HG03064 (cell line): ENCODE results near the gene GRK3.
"Not testable (repeated sequence)": the region's sequence is repeated elsewhere in the genome, so short reads cannot be mapped to it uniquely, and the experiment has no call there.

Source experiments
- ATAC-seq: cut with Tn5 transposase; IDR thresholded peaks from one replicate; pipeline ENCODE4 v1.9.1; 2021; ENCODE audit warnings: low read depth; ENCODE audit not compliant: unreplicated experiment

Gene GRK3

GRCh38 chr22:25564320-25564978, at the start of gene GRK3:
Gene GRK3 (plus strand): TSS chr22:25564675. CDS start chr22:25565041, 366 bp downstream.
- no peak for ATAC-seq

GRCh38 chr22:25518000-25518663, 46.3 kb upstream of the GRK3 start:
- ATAC-seq = no peak

GRCh38 chr22:25525376-25525775, 39.1 kb upstream of the GRK3 start:
- ATAC-seq = no peak

GRCh38 chr22:25525804-25526584, 38.5 kb upstream of the GRK3 start:
- ATAC-seq = not testable (repeated sequence)

GRCh38 chr22:25527016-25527415, 37.5 kb upstream of the GRK3 start:
- ATAC-seq = not testable (repeated sequence)

- not testable (repeated sequence) for ATAC-seq
These were observed 36.4 kb upstream of the GRK3 start for GRCh38 chr22:25528068-25528467.

GRCh38 chr22:25529059-25529458, 35.4 kb upstream of the GRK3 start:
- ATAC-seq = not testable (repeated sequence)

- ATAC-seq = not testable (repeated sequence)
These were observed 34.8 kb upstream of the GRK3 start for GRCh38 chr22:25529541-25530137.

GRCh38 chr22:25531677-25532076, 32.8 kb upstream of the GRK3 start:
- not testable (repeated sequence) for ATAC-seq

GRCh38 chr22:25534724-25535123, 29.8 kb upstream of the GRK3 start:
- ATAC-seq = no peak

- no peak for ATAC-seq
These were observed 27.9 kb upstream of the GRK3 start for GRCh38 chr22:25536589-25536988.

GRCh38 chr22:25540166-25540907, 24.1 kb upstream of the GRK3 start:
- no peak for ATAC-seq

GRCh38 chr22:25540908-25541660, 23.4 kb upstream of the GRK3 start:
- ATAC-seq = no peak

GRCh38 chr22:25542191-25542590, 22.3 kb upstream of the GRK3 start:
- no peak for ATAC-seq

- no peak for ATAC-seq
These were observed 21.6 kb upstream of the GRK3 start for GRCh38 chr22:25542720-25543402.

GRCh38 chr22:25545146-25545545, 19.3 kb upstream of the GRK3 start:
- ATAC-seq = no peak

- ATAC-seq = no peak
These were observed 18.8 kb upstream of the GRK3 start for GRCh38 chr22:25545672-25546071.

GRCh38 chr22:25546242-25546641, 18.2 kb upstream of the GRK3 start:
- ATAC-seq = no peak

GRCh38 chr22:25546751-25547150, 17.7 kb upstream of the GRK3 start:
- ATAC-seq = no peak
